BJ (cell line): Measurements from ENCODE around the gene CHAT. TPM values are rescaled to one million over a fixed set of nuclear protein-coding genes. Genes with fewer than 3 reads are reported as not detected.

Source experiments
- CTCF ChIA-PET: fragments of 350-600 bp; formaldehyde crosslinking; extraction: SDS; loops from one replicate; lab custom pipeline; 2021; ENCODE audit warnings: antibody characterized with exemption, inconsistent platforms; lab: Yijun Ruan, JAX
- POLR2A ChIA-PET: fragments of 300-600 bp; sonication (Branson Sonifier 250); formaldehyde crosslinking; extraction: SDS; loops from one replicate; lab custom pipeline; 2021; ENCODE audit warnings: antibody characterized with exemption; lab: Charles Lee
- DNase-seq: peaks from one replicate; pipeline ENCODE4 v3.0.0-alpha.2; 2011; ENCODE audit warnings: low read depth
- H3K27me3 ChIP-seq: 2 replicates; pipeline ENCODE4 v1.6.0; 2011; ENCODE audit warnings: low read length; ENCODE audit not compliant: control insufficient read depth, insufficient read depth
- H3K36me3 ChIP-seq: 2 replicates; pipeline ENCODE4 v1.5.1; 2011; ENCODE audit warnings: low read length; ENCODE audit not compliant: control insufficient read depth, insufficient read depth
- H3K4me3 ChIP-seq: 2 replicates; pipeline ENCODE4 v1.5.1; 2011; ENCODE audit warnings: low read depth, mild to moderate bottlenecking, control low read depth, low read length
- polyA plus RNA-seq: library from polyadenylated mRNA; depleted of rRNA; stranded (reverse); fragments of >200 nt; gene quantifications from 2 replicates; pipeline ENCODE4 v1.2.3, GENCODE V29; 2011
- TF ChIP-seq, protein P1 (sequence below): IDR thresholded peaks from 2 replicates; pipeline ENCODE4 v1.5.1; 2011; ENCODE audit warnings: low read depth, mild to moderate bottlenecking, control low read depth, inconsistent platforms, low read length, moderate library complexity; ENCODE audit not compliant: insufficient read depth

Gene CHAT
- polyA plus RNA-seq, 1 experiment: not detected

DNA sequence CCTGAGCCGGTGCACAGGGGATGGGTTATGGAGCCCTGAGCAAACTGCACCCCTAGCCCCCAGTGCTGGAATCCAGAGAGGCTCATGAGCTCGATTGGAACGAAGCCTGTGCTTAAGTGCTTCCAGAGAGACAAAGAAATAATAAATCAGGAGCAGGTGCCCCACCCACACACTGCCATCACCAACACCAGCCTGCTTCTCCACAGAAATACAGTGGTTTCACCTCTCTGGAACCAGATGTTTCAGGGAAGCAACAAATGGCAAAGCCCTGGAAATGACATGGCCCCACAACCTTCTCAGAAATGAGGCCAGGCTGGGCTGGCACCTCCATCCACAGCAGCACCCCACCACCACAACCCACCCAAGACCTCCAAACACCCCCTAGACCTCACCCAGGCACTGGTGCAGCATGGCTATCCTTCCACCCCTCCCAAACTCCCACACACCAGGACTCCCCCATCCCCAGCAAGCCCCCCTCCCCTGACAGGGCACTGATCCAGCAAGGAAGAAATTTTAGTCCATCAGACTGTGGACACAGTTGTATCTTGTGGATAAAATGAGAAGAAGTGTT lies 7.8 kb upstream of the CHAT start:
- no peak for DNase-seq
- TF ChIP-seq, protein P1, sequence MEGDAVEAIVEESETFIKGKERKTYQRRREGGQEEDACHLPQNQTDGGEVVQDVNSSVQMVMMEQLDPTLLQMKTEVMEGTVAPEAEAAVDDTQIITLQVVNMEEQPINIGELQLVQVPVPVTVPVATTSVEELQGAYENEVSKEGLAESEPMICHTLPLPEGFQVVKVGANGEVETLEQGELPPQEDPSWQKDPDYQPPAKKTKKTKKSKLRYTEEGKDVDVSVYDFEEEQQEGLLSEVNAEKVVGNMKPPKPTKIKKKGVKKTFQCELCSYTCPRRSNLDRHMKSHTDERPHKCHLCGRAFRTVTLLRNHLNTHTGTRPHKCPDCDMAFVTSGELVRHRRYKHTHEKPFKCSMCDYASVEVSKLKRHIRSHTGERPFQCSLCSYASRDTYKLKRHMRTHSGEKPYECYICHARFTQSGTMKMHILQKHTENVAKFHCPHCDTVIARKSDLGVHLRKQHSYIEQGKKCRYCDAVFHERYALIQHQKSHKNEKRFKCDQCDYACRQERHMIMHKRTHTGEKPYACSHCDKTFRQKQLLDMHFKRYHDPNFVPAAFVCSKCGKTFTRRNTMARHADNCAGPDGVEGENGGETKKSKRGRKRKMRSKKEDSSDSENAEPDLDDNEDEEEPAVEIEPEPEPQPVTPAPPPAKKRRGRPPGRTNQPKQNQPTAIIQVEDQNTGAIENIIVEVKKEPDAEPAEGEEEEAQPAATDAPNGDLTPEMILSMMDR: no peak
- no peak overlapping the region for H3K4me3 ChIP-seq
- ChIA-PET CTCF (interaction anchor here (1.1 to 2.4 kb wide), 2 partner anchors 11 to 13 kb away, joined by 3 to 15 read pairs; no protein-coding TSS in a partner anchor), POLR2A (no interaction called here)
- H3K36me3 ChIP-seq: no peaks in the 10 kb centered on the region
- H3K27me3 ChIP-seq: peaks cover 33% of the 10 kb centered on the region

DNA sequence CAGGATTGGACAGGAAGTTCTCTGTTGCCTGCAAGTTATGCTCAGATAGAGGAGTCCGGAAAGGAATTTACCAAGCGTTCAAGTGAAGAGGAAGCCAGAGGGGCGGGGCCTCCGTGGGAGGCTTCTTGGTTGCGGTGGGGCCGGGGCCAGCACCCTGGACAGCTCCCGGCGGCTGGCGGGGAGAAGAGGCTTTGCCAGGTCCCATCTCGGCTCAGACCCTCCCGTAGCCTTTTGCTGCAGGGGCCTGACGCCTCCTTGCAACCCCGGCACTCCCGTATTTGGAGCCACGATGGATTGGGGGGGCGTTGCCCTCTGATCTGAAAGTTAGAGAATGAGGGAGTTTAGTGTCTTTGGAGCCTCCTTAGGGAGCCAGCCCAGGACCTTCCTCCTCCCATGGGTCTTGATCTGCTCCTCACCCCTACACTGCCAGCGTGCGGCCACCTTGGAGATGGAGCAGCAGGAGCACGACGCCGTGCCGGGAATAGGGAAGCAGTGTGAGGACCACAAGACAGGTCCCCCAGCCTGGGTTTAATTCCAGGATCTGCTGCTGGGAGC lies 6.8 kb upstream of the CHAT start:
- H3K27me3 ChIP-seq: peaks cover 43% of the 10 kb centered on the region
- ChIA-PET CTCF (interaction anchor here (0.6 to 2.4 kb wide), 3 partner anchors 12 to 93 kb away, joined by 3 to 15 read pairs (median 3); no protein-coding TSS in a partner anchor), POLR2A (no interaction called here)
- TF ChIP-seq, protein P1: no peak
- H3K36me3 ChIP-seq: no peaks in the 10 kb centered on the region
- H3K4me3 ChIP-seq: no peak overlapping the region
- DNase-seq: no peak

DNA sequence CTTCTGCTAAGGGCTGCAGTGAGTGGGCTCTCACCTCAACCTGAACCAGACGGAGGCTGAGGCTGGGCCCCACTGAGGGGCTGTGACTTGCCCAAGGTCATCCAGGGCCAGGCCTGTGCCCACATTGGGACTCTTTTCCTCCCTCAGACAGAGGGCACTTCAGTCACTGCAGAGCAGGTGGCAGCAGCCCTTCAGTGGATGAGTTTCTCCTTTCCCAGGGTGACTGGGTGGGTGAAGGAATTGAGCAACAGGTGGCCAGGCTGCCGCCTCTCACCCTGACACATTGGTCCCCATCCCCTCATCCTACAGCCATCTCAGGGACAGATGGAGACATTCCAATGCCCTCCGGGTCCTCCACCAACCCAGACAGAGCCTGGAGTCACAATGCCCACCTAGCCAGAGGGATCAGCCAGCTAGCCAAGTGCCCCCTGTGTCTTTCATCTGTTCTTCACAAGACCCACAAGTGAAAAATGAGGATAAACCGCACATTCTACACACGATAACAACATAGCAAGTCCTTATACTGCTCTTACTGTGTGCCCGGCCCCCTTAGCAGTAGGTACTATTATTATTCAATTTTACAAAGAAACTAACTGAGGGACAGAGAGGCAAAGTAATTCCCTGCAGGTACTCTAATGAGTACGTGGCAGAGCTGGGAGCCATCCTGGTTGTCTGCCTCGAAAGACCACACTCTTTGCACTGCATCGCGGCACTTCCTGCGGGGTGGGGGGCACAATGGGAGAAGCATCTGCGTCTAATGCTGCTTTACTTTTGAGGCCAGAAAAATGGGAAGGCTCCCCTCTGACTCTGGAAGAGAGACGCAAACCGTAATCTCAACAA lies 5.5 kb upstream of the CHAT start:
- TF ChIP-seq, protein P1: no peak
- H3K27me3 ChIP-seq: peaks cover 56% of the 10 kb centered on the region
- no peaks in the 10 kb centered on the region for H3K36me3 ChIP-seq
- ChIA-PET CTCF (no interaction called here), POLR2A (no interaction called here)
- H3K4me3 ChIP-seq: no peak overlapping the region
- DNase-seq: no peak

DNA sequence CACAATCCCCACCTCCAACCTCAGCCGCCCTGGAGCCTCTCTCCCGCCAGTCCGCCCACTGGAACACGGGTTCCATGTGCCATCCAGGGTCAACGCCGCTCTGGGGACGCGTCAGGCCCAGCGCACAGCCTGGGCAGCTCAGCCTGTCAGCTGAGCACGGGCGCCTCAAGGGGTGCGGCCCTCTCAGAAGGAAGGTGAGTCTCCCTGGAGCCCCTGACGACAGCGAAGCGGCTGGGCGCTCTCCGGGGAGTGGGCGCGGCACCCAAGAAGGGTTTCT lies 4.9 kb upstream of the CHAT start:
- DNase-seq: no peak
- POLR2A ChIA-PET: no interaction called here
- CTCF ChIA-PET: no interaction called here
- Histone ChIP-seq H3K4me3 (no peak overlapping the region), H3K27me3 (peaks cover 62% of the 10 kb centered on the region), H3K36me3 (no peaks in the 10 kb centered on the region)
- TF ChIP-seq, protein P1: no peak
